ENCODE measurements around the gene LMTK3. TPM values are rescaled to one million over a fixed set of nuclear protein-coding genes. Genes with fewer than 3 reads are reported as not detected.

The LMTK3 gene
- total RNA-seq, 2 experiments from 2014 or later, result 3.7 to 5.1 TPM

GRCh38 chr19:48436586-48436985 is 75.0 kb downstream of the LMTK3 start:
- DNase-seq, result no peak
- ChIA-PET POLR2A (no interaction called here), CTCF (no interaction called here)
- Mint-ChIP-seq H3K36me3 (ENCODE audit: low read depth) (no peaks in the 10 kb centered on the region), H3K4me3 (no peak overlapping the region), H3K27me3 (peaks cover 6% of the 10 kb centered on the region), H3K27ac (no peak overlapping the region), H3K4me1 (no peaks in the 10 kb centered on the region), H3K9me3 (no peaks in the 10 kb centered on the region)

Other genes starting within 250 kb of the LMTK3 start
- not detected for gene ZNF114, start 241.8 kb downstream of the LMTK3 start, total RNA-seq
- gene EMP3, start 186.3 kb downstream of the LMTK3 start, total RNA-seq, result 100 to 1,000 TPM; 444 to 544 TPM
- 10 to 100 TPM; 19.0 to 21.7 TPM for gene TMEM143, start 147.9 kb downstream of the LMTK3 start, total RNA-seq
- not detected for gene SYNGR4, start 147.5 kb downstream of the LMTK3 start, total RNA-seq
- gene KDELR1, start 120.3 kb downstream of the LMTK3 start, total RNA-seq, result 10 to 100 TPM; 69.6 to 81.6 TPM
- under 1 TPM; 0.04 to 0.20 TPM for gene GRIN2D, start 118.2 kb downstream of the LMTK3 start, total RNA-seq
- gene GRWD1, start 65.9 kb downstream of the LMTK3 start, total RNA-seq, result 10 to 100 TPM; 31.0 to 35.2 TPM
- gene KCNJ14, start 56.3 kb downstream of the LMTK3 start, total RNA-seq, result 1 to 10 TPM in 1 of 2 experiments, under 1 TPM in 1; 0.87 to 1.0 TPM
- 10 to 100 TPM; 43.2 to 50.7 TPM for gene CYTH2, start 42.5 kb downstream of the LMTK3 start, total RNA-seq
- under 1 TPM; 0.21 to 0.30 TPM for gene SULT2B1, start 40.3 kb upstream of the LMTK3 start, total RNA-seq
- gene SPACA4, start 94.9 kb upstream of the LMTK3 start, total RNA-seq, result not detected
- 1 to 10 TPM; 2.5 TPM for gene FAM83E, start 103.2 kb upstream of the LMTK3 start, total RNA-seq
- 1,000 to 10,000 TPM; 1,477 to 1,601 TPM for gene RPL18, start 107.3 kb upstream of the LMTK3 start, total RNA-seq
- 10 to 100 TPM; 28.2 to 33.6 TPM for gene SPHK2, start 107.7 kb upstream of the LMTK3 start, total RNA-seq
- gene DBP, start 125.5 kb upstream of the LMTK3 start, total RNA-seq, result 10 to 100 TPM; 24.1 to 25.8 TPM
- gene CA11, start 134.4 kb upstream of the LMTK3 start, total RNA-seq, result 10 to 100 TPM; 10.1 to 10.8 TPM
- 1 to 10 TPM; 1.0 to 1.4 TPM for gene NTN5, start 161.2 kb upstream of the LMTK3 start, total RNA-seq
- not detected for gene FUT2, start 184.1 kb upstream of the LMTK3 start, total RNA-seq
- 1 to 10 TPM; 1.1 to 1.5 TPM for gene MAMSTR, start 207.9 kb upstream of the LMTK3 start, total RNA-seq
- gene RASIP1, start 228.8 kb upstream of the LMTK3 start, total RNA-seq, result under 1 TPM; 0.31 to 0.50 TPM
- gene IZUMO1, start 235.1 kb upstream of the LMTK3 start, total RNA-seq, result under 1 TPM in 1 of 2 experiments, not detected in 1; 0.10 TPM
- under 1 TPM; 0.10 to 0.23 TPM for gene FUT1, start 240.8 kb upstream of the LMTK3 start, total RNA-seq
- gene FGF21, start 243.7 kb upstream of the LMTK3 start, total RNA-seq, result not detected

Data from activated CD4-positive, alpha-beta T cell treated with anti-CD3 and anti-CD28 coated beads, Interleukin-2, amount 10 ng/mL, durations not matched to agents 7 days and 5 days (primary cell).